GM21825 (cell line): ENCODE results near the gene TRIM47.

Source experiments
- ATAC-seq: cut with Tn5 transposase; IDR thresholded peaks from one replicate; pipeline ENCODE4 v1.9.1; 2021; ENCODE audit warnings: mild to moderate bottlenecking, moderate library complexity; ENCODE audit not compliant: unreplicated experiment

The TRIM47 gene

GRCh38 chr17:75909051-75909811 lies 30.9 kb upstream of the TRIM47 start:
- no peak for ATAC-seq

- ATAC-seq, result no peak
These were observed 29.8 kb upstream of the TRIM47 start for GRCh38 chr17:75908201-75908600.

DNA sequence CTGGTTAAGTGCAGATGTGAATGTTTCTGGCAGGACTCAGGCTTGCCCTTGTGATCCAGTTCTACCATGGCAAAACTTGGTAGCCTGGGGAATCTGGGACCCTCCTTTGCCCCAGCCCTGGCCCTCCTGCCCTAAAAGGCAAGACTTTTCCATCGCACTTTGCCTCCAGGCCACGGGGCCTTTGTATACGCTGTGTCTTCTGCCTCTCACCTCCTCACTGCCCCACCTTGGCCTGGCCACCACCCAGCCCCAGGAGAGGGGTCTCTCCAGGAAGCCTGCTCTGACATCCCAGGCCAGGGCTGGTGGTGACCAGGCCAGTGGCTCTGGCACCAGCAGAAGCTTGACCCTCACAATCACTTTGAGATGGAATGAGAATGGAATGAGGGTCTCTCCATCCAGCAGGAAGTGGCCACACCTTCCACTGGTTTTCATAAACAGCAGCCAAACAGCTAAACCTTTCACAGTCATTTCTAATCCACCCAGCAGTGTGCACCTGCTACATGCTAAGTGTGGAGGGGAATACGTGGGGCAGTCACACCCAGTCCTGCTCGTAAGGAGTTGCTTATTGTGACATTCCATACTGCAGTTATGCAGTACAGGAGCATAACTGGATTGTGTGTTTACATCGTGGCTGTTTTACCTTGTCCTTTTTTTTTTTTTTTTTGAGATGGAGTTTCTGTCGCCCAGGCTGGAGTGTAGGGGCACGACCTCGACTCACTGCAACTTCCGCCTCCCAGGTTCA lies 27.9 kb upstream of the TRIM47 start:
- ATAC-seq, result no peak

DNA sequence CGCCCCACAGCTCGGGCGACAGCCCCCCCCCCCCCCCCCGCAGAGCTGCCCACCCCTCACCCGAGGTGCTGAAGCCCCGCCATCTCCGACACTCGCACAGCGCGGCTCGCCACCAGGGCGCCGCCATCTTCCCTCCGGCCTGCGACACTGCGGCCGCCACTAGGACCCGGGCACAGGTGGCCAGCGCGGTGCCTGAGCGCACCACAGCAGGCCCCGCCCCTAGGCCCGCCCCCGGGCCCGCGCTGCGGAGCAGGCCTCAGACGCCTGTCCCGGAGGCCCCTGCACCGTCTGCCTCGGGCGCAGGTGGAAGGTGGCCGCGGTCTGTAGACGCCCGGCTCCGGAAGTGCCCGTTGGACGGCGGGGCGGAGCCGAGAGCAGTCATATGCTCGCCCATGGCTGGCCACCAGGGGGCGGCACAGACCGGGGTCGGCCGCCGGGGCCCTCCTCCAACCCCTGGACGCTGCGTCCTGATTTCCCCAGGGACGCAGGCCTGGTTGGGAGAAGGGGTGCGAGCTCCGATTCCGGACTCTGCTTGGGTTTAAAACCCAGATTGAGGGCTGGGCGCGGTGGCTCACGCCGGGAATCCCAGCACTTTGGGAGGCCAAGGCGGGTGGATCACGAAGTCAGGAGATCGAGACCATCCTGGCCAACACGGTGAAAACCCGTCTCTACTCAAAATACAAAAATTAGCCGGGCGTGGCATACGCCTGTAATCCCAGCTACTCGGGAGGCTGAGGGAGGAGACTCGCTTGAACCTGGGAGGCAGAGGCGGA lies 26.6 kb upstream of the TRIM47 start, which contains the start of gene MRPL38:
MRPL38 (minus strand) TSS at position 136 of the 773 bp plus-strand sequence; CDS start at position 127, 9 bp downstream.
- ATAC-seq, result peak; percentile 93

DNA sequence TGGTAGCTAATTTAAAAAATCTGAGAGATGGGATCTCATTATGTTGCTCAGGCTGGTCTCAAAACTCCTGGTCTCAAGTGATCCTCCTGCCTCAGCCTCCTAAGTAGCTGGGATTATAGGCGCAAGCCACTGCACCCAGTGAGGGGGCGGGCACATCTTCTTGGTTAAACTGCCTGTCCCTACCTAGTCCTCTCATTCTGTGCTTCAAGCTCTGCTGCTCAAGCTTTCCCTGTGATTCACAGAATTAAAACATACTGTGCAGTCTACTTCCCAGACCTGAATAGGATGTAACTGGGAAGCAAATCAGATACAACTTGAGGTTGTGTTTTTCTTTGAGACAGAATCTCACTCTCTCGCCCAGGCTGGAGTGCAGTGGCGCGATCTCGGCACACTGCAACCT lies 24.0 kb upstream of the TRIM47 start:
- ATAC-seq, result no peak

DNA sequence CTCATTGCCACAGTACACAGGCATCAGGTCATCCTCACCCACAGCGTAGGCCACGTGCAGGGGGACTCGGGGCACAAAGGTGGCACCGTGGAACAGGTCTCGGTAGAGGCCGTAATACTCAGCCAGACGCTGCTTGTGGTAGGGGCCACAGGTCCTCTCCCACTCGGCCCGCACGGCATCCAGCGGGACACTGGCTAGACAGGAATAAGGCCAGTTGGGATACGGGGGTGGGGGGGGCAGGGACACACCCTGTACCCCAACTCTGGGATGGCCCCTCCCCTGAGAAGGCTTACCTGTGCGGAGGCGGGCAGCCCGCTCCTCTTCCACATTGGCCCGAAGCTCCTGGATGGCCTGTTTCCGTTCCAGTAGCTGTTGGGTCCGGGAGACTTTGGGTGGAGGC lies 23.3 kb upstream of the TRIM47 start:
- no peak for ATAC-seq

GRCh38 chr17:75900691-75901533 lies 22.5 kb upstream of the TRIM47 start:
- ATAC-seq, result no peak

DNA sequence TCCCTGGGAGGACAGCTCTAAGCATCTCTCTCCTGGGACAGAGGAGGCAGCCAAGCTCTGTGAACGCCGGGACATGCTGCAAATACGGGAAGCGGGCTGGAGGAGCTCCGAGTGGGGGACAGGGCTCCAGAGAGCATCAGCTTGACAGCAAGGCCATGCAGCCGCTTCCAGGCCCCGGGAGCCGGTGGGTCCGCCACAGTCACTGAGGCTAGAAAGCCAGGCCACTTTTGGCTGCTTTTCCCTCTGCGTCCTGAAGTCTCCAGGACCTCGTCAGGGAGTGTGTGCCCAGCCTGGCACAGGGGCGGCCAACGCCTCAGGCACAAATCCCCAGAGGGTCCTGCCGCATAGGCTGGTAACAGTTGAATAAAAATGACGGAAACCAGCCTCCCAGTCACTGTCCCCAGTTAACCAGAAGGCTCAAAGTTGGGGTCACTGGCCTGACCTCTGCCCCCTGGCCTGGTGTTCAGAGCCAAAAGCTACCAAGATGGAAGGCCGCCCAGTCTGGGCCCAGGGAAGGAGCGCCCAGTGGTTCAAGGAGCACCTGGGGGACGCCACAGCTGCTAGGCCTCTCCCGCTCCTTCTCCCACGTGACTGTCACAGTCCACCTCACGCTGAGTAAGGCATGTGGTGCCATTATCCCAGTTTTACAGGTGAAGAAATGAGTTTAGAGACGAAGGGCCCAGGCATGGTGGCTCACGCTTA lies 21.5 kb upstream of the TRIM47 start:
- ATAC-seq, result no peak

DNA sequence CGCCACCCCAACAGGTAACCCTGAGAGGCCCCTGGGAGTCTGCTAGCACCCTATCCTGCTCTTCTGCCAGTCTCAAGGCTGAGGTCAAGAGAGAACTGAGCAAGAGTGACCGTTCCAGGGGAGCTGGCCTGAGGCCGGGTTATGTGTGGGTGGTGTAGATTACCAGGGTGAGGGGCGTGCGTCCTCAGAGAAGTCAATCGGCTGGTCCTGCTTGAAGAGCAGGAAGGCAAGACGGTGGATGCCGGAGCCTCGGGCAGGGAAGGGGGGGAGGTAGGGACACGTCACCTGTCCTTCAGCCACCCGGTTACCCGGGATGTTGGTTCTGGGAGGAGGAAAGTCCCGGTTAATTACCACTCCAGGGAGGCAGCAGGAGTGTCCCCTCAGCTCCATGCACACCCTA lies 21.0 kb upstream of the TRIM47 start:
- ATAC-seq, result no peak

DNA sequence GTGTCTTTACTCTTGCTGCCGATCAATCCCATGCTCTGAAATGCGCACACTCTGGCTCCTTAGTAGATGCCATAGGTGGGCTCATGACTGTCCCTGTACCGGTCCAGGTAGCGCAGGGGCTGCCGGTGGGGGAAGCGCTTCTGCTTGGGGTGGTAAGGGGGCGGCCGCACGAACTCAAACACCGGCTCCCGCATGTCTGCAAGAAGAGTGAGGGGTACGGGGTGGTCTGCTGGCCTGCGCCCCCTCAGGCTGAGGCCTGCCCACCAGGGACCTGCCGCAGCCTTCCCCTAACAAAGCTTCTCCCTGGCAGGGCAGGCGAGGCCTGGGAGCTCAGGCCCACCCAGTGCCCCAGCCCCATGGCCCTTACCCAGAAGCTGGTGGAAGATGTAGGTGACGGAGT lies 20.4 kb upstream of the TRIM47 start:
- ATAC-seq, result no peak

DNA sequence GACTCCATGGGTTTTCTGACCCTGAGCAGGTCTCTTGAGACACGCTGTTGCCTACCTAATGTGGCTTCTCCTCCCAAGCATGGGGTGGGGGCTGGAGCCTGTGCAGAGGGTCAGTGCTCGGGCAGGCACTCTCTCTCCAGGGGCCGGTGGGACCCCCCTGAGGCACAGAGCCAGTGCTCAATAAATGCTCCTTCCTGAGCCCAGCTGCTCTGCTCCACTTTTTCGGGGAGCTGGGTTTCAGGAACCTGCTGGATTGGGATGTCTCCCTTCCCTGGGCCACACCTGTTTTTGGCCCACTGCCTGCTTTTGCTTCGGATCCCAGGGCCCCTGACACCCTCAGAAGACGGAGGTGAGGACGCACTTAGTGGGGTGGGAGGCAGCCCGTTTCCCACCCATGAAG lies 19.7 kb upstream of the TRIM47 start:
- no peak for ATAC-seq

- ATAC-seq, result no peak
These were observed 19.0 kb upstream of the TRIM47 start for GRCh38 chr17:75897160-75898019.

GRCh38 chr17:75896415-75897159 lies 18.2 kb upstream of the TRIM47 start, which contains the start of gene TRIM65:
Gene TRIM65 (minus strand): TSS chr17:75896951. CDS start chr17:75896937, 14 bp downstream.
- ATAC-seq, result peak; percentile 46

DNA sequence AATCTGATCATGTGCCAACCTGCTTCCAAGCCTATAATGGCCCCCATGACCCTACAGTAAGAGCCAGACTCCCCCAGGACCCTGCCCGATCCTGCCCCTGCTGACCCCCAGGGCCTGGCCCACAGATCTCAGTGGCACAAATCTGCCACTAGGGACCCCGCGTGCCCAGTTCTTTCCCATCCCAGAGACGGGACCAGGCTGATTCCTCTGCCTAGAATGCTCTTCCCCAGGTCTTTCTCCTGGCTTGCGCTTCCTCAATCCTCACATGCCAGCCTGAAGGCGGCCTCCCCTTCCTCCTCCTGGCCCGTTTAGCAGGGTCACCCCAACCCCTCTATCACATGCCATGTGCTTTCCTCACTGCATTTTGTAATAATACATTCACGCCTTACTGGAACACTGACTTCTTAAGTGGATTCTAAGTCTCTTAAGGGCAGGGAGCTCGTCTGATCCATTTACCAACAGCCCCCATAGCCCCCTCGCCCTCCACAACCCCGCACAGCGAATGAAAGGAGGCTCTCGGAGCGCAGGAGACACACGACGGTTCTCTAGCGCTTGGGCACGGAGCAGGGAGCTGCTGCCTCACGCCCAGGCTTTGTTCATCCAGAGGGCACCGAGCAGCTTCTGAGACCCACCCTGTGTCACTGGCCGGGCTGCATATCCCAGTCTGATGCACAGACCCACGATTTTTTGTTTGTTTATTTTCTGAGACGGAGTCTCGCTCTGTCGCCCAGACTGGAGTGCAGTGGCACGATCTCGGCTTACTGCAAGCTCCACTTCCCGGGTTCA lies 17.2 kb upstream of the TRIM47 start:
- no peak for ATAC-seq

DNA sequence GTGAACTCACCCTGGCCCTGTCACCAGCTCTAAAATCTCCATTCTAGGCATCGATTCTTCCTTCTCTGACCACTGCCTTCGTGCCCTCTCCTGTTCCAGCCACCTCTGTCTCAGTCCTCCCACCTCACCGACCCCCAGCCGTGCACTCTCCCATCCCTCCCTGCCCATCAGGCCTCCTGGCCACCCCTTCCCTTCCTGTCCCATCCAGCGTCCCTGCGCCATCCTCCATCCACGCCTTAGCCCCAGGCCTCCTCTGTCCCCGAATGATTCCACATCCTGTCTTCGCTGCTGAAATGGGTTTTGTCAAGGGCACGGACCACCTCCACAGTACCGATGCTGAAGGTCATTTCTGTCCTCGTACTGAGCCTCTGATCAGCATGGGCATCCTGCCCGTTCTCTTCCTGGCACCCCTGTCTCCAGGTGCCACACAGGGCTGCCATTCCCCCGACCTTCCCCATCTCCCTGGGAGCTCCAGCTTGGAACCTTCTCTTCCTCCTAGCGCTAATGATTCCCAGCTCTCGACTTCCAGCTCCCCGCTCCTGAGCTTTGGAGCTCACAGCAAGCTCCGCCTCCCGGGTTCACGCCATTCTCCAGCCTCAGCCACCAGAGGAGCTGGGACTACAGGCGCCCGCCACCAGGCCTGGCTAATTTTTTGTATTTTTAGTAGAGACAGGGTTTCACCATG lies 15.8 kb upstream of the TRIM47 start:
- no peak for ATAC-seq

DNA sequence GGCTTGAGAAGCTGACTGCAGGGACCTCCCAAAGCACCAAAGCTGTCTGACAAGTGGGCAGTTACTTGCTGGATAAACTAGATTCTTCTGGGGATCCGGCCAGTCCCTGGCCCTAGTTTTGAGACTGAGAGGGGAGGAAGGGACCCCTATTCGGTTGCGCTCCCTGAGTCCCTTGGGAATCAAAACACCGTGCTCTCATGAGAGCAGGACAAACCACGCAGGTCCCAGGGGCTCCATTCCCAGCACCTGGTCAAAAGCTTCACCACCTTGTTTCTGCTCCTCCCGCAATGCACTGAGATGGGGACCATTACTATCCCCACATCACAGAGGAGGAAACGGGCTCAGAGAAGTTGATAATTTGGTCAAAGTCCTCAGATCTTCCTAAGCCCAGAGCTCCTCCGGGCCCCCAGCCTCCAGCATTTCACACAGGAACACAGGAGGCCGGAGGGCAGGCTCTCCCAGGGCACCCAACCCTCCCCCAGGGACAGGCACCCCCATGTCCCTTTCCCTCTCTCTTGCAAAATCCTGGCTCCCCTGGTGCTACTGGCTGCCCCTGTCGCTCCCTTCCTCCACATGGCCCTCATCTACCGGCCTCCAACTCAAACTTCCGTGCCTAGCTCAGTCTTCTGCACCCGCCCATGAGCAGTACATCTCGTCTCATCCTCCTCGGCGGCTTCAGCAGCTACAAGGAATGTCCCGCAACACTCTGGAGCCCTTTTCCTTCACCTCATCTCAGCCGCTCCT lies 15.1 kb upstream of the TRIM47 start:
- ATAC-seq, result no peak
